Activated CD4-positive, alpha-beta memory T cell treated with anti-CD3 and anti-CD28 coated beads, Interleukin-2, amount 10 ng/mL, durations not matched to agents 7 days and 5 days (primary cell): ENCODE measurements around the gene CAPN14. TPM values are rescaled to one million over a fixed set of nuclear protein-coding genes. Genes with fewer than 3 reads are reported as not detected.

Experiments used
- CTCF ChIA-PET: fragments of 350-600 bp; sonication (Branson Sonifier 250); formaldehyde crosslinking; loops from one replicate; lab custom pipeline; 2021; ENCODE audit warnings: antibody characterized with exemption, inconsistent platforms; lab: Charles Lee
- POLR2A ChIA-PET: fragments of 350-600 bp; sonication (Branson Sonifier 250); formaldehyde crosslinking; loops from one replicate; lab custom pipeline; 2021; ENCODE audit warnings: antibody characterized with exemption; lab: Charles Lee
- DNase-seq: peaks from one replicate; pipeline ENCODE4 v3.0.0-alpha.2; 2020
- H3K27ac Mint-ChIP-seq: one replicate; pipeline ENCODE4 v1.8.0; 2021; ENCODE audit warnings: mild to moderate bottlenecking, mixed read lengths
- H3K27me3 Mint-ChIP-seq: one replicate; pipeline ENCODE4 v1.8.0; 2021; ENCODE audit warnings: mixed read lengths
- H3K36me3 Mint-ChIP-seq: one replicate; pipeline ENCODE4 v1.8.0; 2021; ENCODE audit warnings: low read depth, mixed read lengths
- H3K4me1 Mint-ChIP-seq: one replicate; pipeline ENCODE4 v1.8.0; 2021; ENCODE audit warnings: mixed read lengths
- H3K4me3 Mint-ChIP-seq: one replicate; pipeline ENCODE4 v1.8.0; 2021; ENCODE audit warnings: mild to moderate bottlenecking, mixed read lengths
- H3K9me3 Mint-ChIP-seq: one replicate; pipeline ENCODE4 v1.8.0; 2021; ENCODE audit warnings: mixed read lengths
- total RNA-seq, 2 experiments: library from RNA; stranded (reverse); gene quantifications; one replicate each; pipeline ENCODE4 v1.2.3, GENCODE V29; 2021

The CAPN14 gene
- total RNA-seq, 2 experiments from 2014 or later: 0.35 TPM

DNA sequence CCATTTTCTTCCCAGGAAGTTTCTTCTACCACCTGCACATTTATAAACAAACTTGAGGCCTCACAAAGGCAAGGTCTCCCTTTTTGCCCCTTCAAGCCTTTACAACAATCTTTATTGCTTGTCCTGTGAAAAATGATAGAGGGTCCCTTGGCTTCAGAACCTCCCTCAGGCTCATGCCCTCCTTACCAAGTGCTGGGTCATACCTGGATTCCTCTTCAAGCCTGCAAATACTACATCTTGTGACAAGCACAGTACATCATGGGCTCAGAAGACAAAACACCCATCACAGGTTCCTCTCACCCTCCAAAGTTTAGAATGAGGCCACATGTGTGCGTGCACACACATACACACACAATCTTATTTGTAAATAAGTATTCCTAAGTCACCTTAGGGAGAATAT lies 9.1 kb downstream of the CAPN14 start:
- H3K27me3 Mint-ChIP-seq: peaks cover 2% of the 10 kb centered on the region
- no peak for DNase-seq
- no peaks in the 10 kb centered on the region for H3K4me1 Mint-ChIP-seq
- POLR2A ChIA-PET: no interaction called here
- no peak overlapping the region for H3K27ac Mint-ChIP-seq
- no peaks in the 10 kb centered on the region for H3K9me3 Mint-ChIP-seq
- CTCF ChIA-PET: no interaction called here
- H3K4me3 Mint-ChIP-seq: no peak overlapping the region
- H3K36me3 Mint-ChIP-seq: no peaks in the 10 kb centered on the region

DNA sequence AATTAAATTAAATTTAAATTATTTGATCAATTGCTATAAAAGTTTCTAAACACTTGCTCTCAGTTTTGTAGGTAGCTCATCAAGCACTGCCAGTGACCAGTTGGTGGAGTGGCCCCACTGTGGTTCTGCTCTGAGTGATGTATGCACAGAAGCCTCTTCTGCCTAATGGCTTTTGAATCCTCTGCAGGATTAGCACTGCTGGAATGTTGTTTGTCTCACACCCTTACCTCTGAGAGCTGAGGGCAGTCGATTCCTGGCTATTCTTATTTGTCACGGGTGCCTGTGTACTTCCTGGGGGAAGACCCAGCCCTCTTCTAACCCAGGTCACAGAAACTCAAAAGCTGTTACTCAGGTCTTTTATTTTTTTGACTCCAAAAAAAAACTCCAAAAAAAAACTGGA lies 9.5 kb downstream of the CAPN14 start:
- Mint-ChIP-seq H3K27ac (no peak overlapping the region), H3K9me3 (no peaks in the 10 kb centered on the region), H3K27me3 (peaks cover 2% of the 10 kb centered on the region), H3K36me3 (no peaks in the 10 kb centered on the region), H3K4me3 (no peak overlapping the region), H3K4me1 (no peaks in the 10 kb centered on the region)
- ChIA-PET POLR2A (no interaction called here), CTCF (no interaction called here)
- no peak for DNase-seq

DNA sequence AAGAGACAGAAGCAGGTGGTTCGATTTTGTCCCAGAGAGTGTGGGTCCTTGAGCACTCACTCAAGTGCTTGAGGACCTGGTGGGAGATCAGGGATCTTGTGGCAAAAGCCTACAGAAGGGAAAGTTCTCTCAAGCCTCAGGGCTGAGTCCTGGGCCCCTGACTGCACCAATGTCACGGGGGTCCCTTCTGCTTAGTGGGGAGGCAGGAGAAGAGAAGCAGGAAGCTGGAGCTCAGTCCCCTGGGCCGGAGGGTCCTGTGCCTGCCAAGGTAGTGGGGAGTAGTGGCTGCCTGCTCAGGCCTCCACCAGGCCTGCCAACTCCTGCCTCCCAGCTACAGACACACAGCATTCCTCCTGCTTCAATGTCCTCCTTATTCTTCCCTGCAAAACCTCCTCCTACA lies 11.7 kb downstream of the CAPN14 start:
- CTCF ChIA-PET: interaction anchor here (0.7 kb wide), 1 partner anchor 198 kb away, joined by 3 read pairs; no protein-coding TSS in a partner anchor
- DNase-seq: no peak
- Mint-ChIP-seq H3K4me1 (no peaks in the 10 kb centered on the region), H3K36me3 (no peaks in the 10 kb centered on the region), H3K27me3 (peaks cover 2% of the 10 kb centered on the region), H3K4me3 (no peak overlapping the region), H3K9me3 (no peaks in the 10 kb centered on the region), H3K27ac (no peak overlapping the region)
- POLR2A ChIA-PET: no interaction called here

DNA sequence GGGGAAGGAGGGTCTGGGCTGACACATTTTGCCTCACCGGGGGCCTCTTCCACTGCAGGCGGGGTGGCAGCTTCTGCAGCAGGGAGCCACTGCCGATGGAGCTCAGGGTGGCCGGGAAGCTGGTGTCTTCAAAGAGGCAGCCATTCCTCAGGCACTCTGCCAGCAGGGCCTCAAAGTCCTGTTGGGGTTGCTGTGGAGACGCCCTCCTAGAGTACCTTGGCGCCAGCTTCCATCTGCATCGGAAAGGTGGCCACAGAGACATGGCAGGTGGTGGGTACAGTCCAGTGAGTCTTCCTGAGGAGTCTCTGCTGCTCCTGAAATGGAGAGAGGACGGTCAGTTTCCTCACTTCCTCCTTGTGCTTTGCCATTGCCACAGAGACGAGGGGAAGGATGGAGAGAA lies 12.1 kb downstream of the CAPN14 start:
- ChIA-PET POLR2A (no interaction called here), CTCF (no interaction called here)

DNA sequence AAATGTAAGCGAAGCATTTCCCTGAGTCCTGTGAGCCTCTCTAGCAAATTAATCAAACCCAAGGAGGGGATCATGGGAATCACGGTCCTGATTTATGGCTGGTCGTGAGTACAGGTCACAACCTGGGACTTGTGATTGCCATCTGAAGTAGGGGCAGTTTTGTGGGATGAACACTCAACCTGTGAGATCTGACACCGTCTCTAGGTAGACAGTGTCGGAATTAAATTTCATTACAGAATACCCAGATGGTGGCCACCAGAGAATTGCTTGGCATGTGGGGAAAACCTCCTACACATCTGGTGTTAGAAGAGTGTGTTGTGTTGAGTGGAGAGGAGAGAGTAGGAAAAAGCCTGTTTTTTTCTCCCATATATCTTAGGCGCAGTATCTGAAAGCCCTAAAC lies 12.5 kb downstream of the CAPN14 start:
- no peak for DNase-seq
- CTCF ChIA-PET: no interaction called here
- Mint-ChIP-seq H3K36me3 (no peaks in the 10 kb centered on the region), H3K27ac (no peak overlapping the region), H3K4me3 (no peak overlapping the region), H3K4me1 (no peaks in the 10 kb centered on the region), H3K9me3 (no peaks in the 10 kb centered on the region), H3K27me3 (peaks cover 2% of the 10 kb centered on the region)
- POLR2A ChIA-PET: no interaction called here

More for the DNA sequence above, 12.1 kb downstream of the CAPN14 start:
- Mint-ChIP-seq H3K27me3 (peaks cover 2% of the 10 kb centered on the region), H3K4me3 (no peak overlapping the region), H3K9me3 (no peaks in the 10 kb centered on the region), H3K36me3 (no peaks in the 10 kb centered on the region), H3K4me1 (no peaks in the 10 kb centered on the region), H3K27ac (no peak overlapping the region)
- no peak for DNase-seq

DNA sequence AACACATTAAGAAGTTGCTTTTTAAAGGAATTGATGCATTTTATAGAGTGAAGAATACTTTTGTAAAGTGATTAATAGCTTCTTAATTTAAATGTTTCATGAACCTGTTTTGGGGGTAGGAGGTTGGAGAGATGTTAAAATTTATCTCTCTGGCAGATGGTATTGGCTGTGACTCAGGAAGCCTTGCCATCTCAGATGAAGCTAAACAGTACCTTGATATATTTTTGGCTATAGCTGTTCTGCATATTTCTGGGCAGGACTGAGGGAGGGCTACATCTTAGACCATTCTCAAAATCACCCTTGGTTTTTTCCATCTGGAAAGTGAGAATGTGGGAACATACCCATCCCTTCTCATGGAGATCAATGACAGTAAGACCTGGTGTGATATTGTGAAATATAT lies 13.4 kb downstream of the CAPN14 start:
- CTCF ChIA-PET: interaction anchor here (1.3 kb wide), 1 partner anchor 492 kb away, joined by 4 read pairs; no protein-coding TSS in a partner anchor
- Mint-ChIP-seq H3K36me3 (no peaks in the 10 kb centered on the region), H3K27ac (no peak overlapping the region), H3K4me3 (no peak overlapping the region), H3K9me3 (no peaks in the 10 kb centered on the region), H3K27me3 (peaks cover 2% of the 10 kb centered on the region), H3K4me1 (no peaks in the 10 kb centered on the region)
- POLR2A ChIA-PET: no interaction called here
- no peak for DNase-seq

DNA sequence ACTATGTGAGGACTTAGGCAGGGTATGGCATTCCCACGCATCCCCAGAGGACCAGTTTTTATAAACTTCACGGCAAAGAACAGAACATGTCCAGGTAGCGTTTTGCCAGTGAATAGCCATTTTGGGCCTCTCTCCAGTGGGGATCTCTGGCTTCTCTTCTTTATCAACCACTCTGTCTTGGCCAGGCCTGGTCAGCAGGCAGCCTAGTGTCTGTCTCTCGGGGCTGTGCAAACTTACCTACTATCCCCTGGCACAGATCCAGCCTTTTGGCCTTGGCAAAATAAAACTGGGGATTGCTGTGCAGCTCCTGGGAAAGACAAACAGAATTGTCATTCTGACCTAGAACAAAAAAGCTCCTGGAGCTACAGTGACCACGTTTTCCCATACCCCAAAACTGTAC lies 14.5 kb downstream of the CAPN14 start:
- H3K4me3 Mint-ChIP-seq: no peak overlapping the region
- H3K27me3 Mint-ChIP-seq: peaks cover 2% of the 10 kb centered on the region
- no peak overlapping the region for H3K27ac Mint-ChIP-seq
- H3K9me3 Mint-ChIP-seq: no peaks in the 10 kb centered on the region
- CTCF ChIA-PET: interaction anchor here (1.3 kb wide), 1 partner anchor 491 kb away, joined by 4 read pairs; no protein-coding TSS in a partner anchor
- no peaks in the 10 kb centered on the region for H3K36me3 Mint-ChIP-seq
- POLR2A ChIA-PET: no interaction called here
- H3K4me1 Mint-ChIP-seq: no peaks in the 10 kb centered on the region
- no peak for DNase-seq

DNA sequence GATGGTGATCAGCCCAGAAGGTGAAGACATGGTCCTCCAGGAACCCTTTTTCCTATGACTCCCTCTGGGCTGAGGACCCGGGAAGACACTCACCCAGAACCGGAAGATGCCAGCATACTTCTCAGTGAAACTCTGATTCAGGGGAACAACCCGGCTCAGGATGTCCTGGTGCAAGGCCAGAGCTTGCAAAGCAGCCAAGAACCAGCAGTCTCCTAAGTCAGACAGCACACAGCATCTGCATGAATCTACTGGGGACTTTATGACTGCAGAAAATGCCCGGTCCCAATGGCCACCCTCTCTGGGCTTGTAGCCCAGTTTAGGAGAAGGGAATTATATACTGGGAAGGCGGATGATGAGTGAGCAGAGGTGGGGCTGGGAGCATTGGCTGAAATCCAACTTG lies 15.3 kb downstream of the CAPN14 start:
- Mint-ChIP-seq H3K36me3 (no peaks in the 10 kb centered on the region), H3K27ac (no peak overlapping the region), H3K27me3 (peaks cover 2% of the 10 kb centered on the region), H3K4me1 (no peaks in the 10 kb centered on the region), H3K9me3 (no peaks in the 10 kb centered on the region), H3K4me3 (no peak overlapping the region)
- ChIA-PET CTCF (no interaction called here), POLR2A (no interaction called here)
- DNase-seq: no peak

DNA sequence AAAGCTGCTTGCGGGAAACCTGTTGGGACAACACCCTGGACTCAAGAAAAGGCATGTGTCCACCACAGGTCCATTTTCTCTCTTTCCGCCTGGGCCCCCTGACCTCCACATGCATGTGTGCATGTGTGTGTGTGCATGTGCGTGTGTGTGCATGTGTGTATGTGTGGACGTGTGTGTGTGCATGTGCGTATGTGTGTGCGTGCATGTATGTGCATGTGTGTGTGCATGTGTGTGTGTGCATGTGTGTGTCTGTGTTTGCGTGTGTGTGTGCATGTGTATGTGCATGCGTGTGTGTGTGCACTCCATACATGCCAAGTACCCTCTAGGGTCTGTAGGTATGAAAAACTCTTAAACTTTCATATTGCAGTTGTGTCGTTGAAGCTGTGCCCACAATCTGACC lies 16.3 kb downstream of the CAPN14 start:
- Mint-ChIP-seq H3K9me3 (no peaks in the 10 kb centered on the region), H3K27me3 (peaks cover 2% of the 10 kb centered on the region), H3K36me3 (no peaks in the 10 kb centered on the region), H3K27ac (no peak overlapping the region), H3K4me1 (no peaks in the 10 kb centered on the region), H3K4me3 (no peak overlapping the region)
- CTCF ChIA-PET: no interaction called here
- DNase-seq: no peak
- POLR2A ChIA-PET: no interaction called here

DNA sequence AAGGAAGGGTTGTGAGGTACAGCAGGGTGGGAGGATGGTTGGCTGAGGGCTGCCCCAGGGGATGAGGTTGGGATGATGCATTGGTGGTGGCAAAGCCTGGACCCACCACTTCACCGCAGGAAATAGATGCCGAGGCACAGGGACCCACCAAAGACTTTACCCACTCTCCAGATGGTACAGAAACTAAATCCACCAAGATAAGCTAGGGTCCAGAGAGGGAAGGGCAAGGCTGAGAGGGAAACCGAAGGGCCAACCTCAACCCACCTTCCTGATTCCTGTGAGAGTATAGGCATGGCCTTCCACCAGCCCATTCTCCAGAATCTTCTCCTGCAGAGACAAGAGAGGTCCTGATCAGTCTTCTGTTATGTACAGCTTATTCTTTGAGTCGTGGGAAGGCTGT lies 18.1 kb downstream of the CAPN14 start:
- CTCF ChIA-PET: no interaction called here
- Mint-ChIP-seq H3K27me3 (no peaks in the 10 kb centered on the region), H3K27ac (no peak overlapping the region), H3K4me3 (no peak overlapping the region), H3K4me1 (no peaks in the 10 kb centered on the region), H3K36me3 (no peaks in the 10 kb centered on the region), H3K9me3 (no peaks in the 10 kb centered on the region)
- no peak for DNase-seq
- POLR2A ChIA-PET: no interaction called here

DNA sequence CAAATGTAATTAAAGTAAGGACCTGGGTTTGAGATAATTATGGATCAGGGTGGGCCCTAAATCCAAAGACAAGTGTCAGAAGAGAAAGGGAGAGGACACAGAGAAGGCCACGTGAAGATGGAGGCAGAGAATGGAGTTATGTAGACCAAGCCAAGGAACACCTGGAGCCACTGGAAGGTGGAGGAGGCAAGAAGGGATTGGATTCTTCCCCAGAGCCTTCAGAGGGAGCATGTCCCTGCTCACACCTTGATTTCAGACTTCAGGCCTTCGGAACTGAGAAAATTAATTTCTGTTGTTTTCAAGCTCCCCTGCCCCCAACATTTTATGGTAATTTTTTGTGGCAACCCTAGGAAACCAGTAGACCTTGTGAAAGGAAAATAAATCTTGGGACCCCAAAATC lies 19.6 kb downstream of the CAPN14 start:
- POLR2A ChIA-PET: interaction anchor here (1.3 kb wide), 1 partner anchor 18 kb away, joined by 5 read pairs; no protein-coding TSS in a partner anchor
- CTCF ChIA-PET: no interaction called here
- no peak for DNase-seq

DNA sequence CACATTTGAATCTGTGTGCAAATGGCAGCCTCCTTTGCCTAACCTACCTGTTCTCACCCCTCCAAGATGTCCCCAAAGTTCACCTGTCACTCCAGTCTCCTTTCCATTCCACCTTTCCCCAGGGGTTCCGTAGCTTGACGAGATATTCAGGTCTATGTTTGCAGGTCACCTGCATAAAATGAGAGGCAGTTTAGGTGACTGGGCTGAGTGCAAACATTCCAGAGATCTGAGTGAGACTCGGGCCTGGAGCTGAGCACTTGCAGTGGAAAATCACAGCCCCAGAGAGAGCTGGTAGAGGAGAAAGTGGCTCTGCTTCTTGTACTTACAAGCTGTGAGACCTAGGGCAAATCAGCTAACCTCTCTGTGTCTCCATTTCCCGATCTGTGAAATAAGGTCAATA lies 20.1 kb downstream of the CAPN14 start:
- DNase-seq: no peak

More for the DNA sequence above, 19.6 kb downstream of the CAPN14 start:
- H3K36me3 Mint-ChIP-seq: no peaks in the 10 kb centered on the region
- H3K27ac Mint-ChIP-seq: no peak overlapping the region
- no peaks in the 10 kb centered on the region for H3K27me3 Mint-ChIP-seq
- no peak overlapping the region for H3K4me3 Mint-ChIP-seq
- no peaks in the 10 kb centered on the region for H3K4me1 Mint-ChIP-seq
- H3K9me3 Mint-ChIP-seq: no peaks in the 10 kb centered on the region

DNA sequence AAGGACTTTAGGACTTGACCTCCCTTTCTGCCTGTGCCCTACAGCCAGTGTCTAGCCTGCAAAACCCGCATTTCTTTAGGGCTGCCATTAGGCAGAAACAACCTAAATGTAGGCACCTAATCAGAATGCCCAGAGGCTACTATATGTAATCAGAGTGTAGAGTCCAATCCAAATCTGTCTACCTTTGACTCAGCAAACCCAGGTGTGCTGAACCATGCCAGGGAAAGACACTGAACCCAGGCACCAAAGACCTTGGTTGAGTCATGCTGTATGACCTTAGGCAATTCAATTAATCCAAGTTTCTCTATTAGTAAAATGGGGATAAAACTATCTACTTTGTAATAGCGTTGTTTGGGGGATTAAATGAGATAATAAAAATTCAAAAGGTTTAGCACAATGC lies 20.7 kb downstream of the CAPN14 start:
- CTCF ChIA-PET: no interaction called here
- no peak overlapping the region for H3K4me3 Mint-ChIP-seq

More for the DNA sequence above, 20.1 kb downstream of the CAPN14 start:
- CTCF ChIA-PET: no interaction called here
- Mint-ChIP-seq H3K27ac (no peak overlapping the region), H3K4me3 (no peak overlapping the region), H3K27me3 (no peaks in the 10 kb centered on the region), H3K36me3 (no peaks in the 10 kb centered on the region), H3K4me1 (no peaks in the 10 kb centered on the region), H3K9me3 (no peaks in the 10 kb centered on the region)
- POLR2A ChIA-PET: interaction anchor here (1.3 kb wide), 1 partner anchor 18 kb away, joined by 5 read pairs; no protein-coding TSS in a partner anchor

DNA sequence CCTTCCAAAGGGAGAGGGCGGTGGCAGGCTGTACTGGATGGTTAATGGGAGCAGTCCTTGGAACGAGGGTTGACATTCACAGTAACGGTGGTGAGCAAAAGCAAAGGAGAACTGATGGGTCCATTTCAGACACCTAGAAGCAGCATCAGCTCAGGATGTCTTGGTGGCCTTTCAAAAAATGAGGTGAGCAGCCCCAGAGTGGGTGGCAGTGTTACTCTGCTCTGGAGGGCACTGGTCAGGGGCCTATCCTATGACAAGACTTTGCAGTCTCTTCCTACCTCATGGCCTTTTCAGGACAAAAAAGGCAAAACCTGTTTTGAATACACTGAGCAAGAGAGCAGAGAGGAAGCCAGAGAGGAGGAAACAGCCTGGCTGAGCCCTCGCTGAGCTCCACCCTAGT lies 23.5 kb downstream of the CAPN14 start:
- Mint-ChIP-seq H3K4me1 (no peaks in the 10 kb centered on the region), H3K4me3 (no peak overlapping the region), H3K36me3 (no peaks in the 10 kb centered on the region), H3K27ac (no peak overlapping the region), H3K9me3 (no peaks in the 10 kb centered on the region), H3K27me3 (no peaks in the 10 kb centered on the region)
- CTCF ChIA-PET: no interaction called here
- POLR2A ChIA-PET: no interaction called here
- no peak for DNase-seq

More for the DNA sequence above, 20.7 kb downstream of the CAPN14 start:
- Mint-ChIP-seq H3K27me3 (no peaks in the 10 kb centered on the region), H3K9me3 (no peaks in the 10 kb centered on the region), H3K27ac (no peak overlapping the region), H3K36me3 (no peaks in the 10 kb centered on the region), H3K4me1 (no peaks in the 10 kb centered on the region)
- no peak for DNase-seq
- POLR2A ChIA-PET: no interaction called here
